HPDE6-E6E7 (cell line): ENCODE data around the gene RAPGEF1.
"Not testable (repeated sequence)": the region's sequence is repeated elsewhere in the genome, so short reads cannot be mapped to it uniquely, and the experiment has no call there.

ENCODE experiments used
- DNase-seq: peaks from one replicate; pipeline ENCODE4 v3.0.0; 2011; ENCODE audit warnings: missing footprints; ENCODE audit errors: extremely low spot score

The RAPGEF1 gene

DNA sequence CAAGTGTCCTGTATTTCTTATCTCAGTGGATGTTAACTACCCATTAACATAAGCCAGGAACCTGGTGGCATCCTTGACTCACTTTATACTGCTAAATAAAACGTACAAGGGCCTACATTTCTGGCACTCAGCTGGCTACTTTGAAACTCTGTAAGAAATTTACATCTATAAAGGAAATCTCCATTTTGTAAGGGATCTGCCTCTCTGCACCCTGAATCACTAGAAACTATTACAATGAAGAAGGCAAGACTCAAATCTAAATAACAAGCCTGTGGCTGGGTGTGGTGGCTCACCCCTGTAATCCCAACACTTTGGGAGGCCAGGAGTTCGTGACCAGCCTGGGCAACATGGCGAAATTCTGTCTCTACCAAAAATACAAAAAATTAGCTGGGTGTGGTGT lies 51.5 kb downstream of the RAPGEF1 start:
- DNase-seq = no peak

DNA sequence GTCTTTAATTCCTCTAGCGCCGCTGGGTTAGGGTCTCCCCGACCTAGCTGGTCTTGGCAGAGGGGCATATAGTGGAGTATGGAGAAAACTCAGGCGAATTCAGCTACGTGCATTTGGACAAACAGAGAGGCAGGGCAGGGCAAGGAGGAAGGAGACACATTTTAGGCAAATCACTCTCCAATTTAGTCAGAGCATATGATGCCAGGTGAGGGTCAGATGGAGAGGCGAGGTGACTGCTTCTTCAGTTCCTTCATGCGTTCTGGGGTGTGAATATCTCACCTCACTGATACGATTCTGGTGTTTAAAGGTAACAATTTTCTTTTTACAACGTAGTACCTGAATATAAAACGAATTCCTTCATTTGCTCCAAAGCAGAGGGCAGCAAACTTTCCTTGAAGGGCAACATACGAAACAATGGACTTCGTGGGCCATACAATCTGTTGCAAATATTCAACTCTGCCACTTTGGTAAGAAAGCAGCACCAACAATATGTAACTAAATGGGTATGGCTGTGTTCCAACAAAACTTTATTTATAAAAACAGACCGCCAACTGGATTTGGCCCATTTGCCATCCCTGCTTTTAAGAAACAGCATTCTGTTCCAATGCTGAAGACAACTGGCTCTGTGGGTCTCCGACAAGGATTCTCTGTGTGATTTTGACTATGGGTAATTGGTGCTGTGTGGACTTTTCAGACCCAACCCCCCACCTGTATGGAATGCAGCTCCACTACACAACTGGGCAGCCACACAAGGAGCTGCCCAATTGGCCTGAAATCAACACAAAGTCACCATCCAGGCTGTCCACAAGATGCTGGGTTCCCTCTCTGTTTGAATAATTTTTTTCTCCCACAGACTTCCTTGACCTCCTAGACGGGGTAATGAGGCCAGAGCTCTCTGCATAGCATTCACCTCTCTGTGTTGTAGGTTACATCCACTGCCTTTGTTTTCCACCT lies 53.8 kb downstream of the RAPGEF1 start:
- DNase-seq = no peak

DNA sequence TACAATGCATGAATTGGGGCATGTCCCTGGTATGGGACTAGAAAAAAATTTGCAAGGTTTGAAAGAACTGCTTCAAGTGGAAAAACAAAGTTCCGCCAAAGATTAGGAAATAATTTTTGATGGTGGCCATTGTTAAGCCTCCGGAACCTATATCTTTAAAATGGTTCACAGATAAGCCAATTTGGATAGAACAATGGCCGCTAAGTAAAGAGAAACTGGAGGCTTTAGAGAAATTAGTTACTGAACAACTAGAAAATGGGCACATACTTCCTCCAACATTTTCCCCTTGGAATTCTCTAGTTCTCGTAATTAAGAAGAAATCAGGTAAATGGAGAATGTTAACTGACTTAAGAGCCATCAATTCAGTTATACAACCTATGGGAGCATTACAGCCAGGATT lies 56.8 kb downstream of the RAPGEF1 start:
- not testable (repeated sequence) for DNase-seq

DNA sequence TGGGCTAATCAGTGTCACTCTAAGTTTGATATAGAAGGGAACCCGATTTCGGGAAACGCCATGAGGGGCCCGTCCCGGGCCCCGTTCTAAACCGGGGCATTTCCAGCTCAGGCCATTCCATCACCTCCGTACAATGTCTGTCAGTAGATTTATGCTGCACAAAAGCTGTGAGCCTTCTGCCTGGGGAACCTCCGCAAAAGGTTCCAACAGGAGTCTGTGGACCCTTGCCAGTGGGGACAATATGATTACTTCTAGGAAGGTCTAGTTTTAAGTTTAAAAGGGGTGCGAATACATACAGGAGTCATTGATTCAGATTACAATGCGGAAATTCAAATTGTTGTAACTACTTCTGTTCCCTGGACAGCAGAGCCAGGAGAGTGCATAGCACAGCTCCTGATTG lies 57.6 kb downstream of the RAPGEF1 start:
- no peak for DNase-seq

GRCh38 chr9:131681826-131682225 lies 58.0 kb downstream of the RAPGEF1 start:
- DNase-seq = not testable (repeated sequence)

- DNase-seq = not testable (repeated sequence)
These were observed 58.8 kb downstream of the RAPGEF1 start for GRCh38 chr9:131681108-131681507.

DNA sequence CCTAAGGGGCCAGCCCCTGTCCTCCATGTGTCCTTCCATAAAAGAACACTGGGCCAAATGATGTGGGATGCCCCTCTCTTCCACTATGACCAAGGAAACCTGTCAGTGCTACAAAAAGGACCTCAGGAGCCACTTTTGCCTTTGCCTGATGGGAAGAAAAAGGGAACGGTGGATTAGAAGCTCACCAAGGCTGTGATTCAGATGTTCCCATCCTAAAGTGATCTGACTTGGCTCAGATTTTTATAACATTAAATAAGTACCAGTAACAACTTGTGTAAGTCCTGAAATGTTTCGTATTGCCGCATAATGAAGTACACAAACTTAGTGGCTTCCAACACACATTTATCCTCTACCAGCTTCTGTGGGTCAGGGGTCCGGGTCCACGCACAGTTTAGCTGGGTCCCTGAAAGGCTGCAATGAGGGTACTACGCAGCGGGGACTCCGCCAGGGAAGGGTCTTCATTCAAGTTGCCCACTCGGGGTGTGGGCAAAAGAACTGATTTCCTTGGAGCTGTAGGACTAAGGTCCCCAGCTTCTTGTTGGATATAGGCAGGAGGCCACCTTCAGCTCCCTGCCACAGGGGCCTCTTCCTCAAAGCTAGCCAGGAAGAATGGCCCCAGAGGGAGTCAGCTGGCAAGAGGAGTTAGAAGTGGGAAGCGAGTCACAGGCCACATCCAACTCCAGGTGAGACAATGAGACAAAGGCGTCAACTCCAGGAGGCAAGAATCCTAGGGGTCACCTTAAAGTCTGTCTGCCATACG lies 60.4 kb downstream of the RAPGEF1 start:
- no peak for DNase-seq

GRCh38 chr9:131678499-131679111 lies 61.3 kb downstream of the RAPGEF1 start:
- peak; percentile 98 for DNase-seq

- DNase-seq = no peak
These were observed 62.3 kb downstream of the RAPGEF1 start for GRCh38 chr9:131677444-131678180.

GRCh38 chr9:131677049-131677443 lies 62.8 kb downstream of the RAPGEF1 start:
- no peak for DNase-seq

DNA sequence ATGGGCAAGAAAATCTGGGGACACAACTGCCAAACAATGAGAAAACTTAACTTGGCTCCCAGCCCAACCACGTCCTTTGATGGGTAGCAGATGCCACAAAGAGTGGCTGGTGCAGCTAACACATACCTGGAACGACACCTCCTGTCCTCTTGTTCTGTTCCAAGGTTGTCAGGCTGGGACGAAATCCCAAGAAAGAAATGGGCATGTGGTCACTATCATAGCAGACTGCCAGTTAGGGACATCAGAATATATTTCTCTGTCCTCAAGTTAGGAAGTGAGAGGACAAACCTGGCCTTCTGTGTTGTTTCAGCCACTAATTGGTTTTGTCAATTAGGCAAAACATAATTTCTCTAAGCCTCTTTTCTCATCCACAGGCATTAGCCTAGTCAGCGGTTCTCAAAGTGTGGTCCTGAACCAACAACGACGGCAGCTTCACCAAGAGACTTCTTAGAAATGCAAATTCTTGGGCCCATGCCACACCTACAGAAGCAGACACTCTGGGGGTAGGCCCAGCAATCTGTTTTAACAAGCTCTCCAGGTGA lies 63.4 kb downstream of the RAPGEF1 start:
- no peak for DNase-seq

- no peak for DNase-seq
These were observed 64.3 kb downstream of the RAPGEF1 start for GRCh38 chr9:131675437-131676022.

DNA sequence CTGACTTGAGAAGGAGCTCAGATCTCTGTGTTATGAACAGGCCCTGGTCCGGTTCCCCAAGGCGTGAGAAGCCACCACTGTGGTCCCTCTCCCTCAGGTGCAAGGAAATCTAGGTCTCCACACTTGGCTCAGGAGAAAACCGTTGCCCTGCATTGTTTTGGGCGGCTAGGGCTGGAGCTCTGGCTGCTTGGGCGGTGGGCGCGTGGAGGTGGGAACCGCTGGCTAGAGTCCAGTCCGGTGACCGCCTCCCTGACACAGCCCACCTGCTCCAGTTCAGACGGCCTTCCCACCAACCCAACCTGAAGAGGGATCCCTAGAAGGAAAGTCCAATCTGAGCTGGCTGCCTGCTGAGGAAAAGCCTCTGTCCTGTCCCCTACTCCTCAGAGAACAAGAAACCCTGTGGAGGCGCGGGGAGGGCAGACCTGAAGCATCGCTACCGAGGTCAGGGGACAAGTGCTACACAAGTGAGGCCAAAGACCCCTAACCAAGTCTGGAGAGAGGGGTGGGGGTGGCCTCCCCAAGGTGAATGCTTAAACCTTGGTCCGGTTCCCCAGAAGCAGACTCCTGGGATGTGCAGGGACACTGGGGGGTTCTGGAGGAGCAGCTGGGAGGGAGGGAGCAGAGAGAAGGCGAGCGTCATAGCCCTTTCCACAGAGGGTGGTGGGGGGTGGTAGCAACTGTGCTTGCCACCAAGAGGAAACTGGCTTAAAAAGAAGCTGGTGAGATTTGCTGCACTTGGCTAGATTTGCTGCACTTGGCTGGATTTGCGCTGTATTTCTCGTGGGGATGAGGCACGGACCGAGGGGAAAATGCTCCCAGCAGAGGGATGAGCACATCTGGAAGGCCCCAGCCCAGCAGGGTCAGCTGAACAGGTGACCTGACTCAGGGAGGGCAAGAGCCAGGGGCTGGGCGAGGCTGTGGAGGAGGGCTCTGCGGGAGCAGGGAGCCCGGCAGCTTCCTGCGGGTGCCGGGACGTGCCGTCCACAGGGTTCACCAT lies 65.2 kb downstream of the RAPGEF1 start:
- no peak for DNase-seq

DNA sequence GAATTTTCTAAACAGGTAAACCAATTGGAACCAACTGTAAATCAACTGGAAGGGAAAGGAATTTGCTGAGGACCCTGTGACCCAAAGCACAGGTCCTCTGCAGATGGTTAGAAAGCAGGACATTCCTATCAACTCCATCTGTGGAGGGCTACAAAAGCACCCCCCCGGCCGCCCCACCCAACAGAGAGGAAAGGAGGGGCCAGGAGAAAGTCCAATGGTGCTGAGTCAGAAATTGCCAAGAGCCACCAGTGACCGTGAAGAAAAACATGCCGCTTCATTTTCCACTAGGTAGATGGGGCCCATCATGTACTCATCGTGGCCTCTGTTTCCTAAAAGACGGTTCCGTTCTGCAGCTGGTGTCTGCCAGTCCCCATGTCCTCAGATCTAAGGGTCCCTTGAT lies 66.3 kb downstream of the RAPGEF1 start:
- DNase-seq = no peak

- DNase-seq = no peak
These were observed 66.8 kb downstream of the RAPGEF1 start for GRCh38 chr9:131673068-131673467.

DNA sequence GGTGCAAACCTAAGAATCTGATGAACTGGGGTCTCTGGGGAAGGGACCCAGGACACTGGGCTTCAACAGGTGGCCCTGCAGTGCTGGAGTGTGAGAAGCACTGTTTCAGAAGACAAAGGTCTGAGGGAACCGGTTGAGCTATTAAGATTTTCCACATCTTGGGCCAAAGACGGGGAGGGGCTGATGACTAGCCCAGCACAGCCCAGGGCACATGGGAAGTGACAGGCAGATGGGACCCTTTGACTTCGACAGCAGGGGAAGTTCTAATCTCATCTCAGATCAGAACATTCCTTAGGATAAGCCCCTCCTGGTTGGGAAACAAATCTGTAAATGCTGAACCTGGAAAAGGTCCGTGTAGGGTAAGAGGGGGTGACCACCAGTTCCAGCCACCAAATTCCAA lies 67.4 kb downstream of the RAPGEF1 start:
- no peak for DNase-seq

DNA sequence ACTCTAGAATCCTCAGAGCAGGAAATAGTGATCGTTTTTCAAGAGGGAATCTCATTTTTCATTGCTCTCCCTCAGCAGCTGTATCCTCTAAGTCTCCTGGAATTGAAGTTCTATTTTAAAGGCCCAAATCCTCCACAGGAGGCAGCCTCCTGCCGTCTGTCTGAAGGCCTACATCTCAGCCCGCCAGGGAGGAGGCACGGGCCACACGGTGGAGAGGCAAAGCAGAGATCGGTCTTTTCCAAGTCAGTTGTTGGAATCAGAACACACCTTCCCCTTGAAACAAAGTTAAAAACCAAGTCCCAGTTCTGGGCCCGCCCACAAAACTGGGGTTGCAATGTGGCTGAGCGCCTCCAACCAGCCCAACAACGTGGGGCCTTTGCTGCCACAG lies 68.7 kb downstream of the RAPGEF1 start:
- no peak for DNase-seq

DNA sequence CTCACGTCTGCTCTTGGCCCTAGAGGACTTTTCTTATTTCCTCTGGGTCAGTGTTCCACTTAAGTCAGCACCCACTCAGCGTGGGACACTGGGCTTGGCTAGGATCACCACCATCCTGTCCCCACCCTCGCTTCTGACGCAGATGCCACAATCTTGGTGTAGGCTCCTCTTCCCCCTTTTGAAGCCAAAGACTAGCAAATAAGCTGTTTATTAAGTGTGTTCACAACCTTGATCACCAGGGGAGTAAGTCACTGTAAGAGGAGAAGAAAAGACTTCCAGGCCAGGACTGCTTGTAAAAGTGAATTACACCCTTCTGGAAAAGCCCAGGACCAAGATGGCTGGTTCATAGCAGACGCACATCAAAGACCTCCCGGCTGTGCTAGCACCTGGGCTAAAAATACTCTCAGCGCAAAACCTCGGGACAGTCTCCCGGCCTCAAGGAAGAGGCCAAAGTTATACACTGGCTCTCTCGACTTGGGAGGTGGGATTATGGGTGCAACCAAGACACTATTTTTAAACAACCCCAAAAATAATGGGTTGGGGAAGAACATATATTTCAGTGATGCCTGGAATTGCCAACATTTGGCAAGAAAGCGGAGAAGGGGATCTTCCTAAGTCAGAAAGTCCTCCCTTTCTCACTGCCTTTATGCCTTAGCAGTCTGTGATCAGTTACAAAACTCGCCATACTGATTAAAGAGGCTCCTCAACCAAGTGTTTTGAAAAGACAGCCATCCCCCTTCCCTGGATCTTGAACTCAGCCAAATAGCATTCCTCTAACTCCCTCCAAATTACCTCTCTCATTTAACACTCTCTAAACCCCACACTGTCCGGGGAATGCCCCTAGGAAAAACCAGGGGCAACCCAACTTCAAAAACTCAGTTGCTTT lies 69.4 kb downstream of the RAPGEF1 start:
- no peak for DNase-seq
